ENCODE measurements around the gene SLC39A1.

DNA sequence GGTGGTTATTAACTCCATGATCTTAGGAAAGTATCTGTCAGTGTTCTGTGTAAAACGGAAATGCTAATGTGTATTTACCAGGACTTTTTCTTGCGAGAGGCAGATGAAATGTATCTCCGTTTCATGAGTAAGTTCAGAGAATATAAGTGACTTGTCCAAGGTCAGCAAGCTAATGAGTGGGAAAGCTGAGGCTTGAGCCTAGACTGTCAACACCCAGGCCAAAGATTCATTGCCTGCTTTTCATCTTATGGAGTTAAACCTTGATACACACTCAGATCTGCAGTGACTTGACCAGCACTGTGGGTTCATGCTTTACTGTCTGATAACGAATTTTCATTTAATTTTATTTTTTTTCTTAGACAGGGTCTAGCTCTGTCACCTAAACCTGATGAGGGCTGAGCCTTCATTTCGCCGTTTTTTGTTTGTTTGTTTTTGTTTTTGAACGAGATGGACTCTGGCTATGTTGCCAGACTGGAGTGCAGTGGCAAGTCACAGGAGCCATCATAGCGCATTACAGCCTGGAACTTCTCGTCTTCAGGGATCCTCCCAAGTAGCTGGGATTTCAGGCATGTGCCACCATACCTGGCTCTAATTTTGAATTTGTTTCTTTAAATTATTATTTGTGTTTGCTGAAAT is 15.1 kb upstream of the SLC39A1 start:
- TF ChIP-seq, protein P1, sequence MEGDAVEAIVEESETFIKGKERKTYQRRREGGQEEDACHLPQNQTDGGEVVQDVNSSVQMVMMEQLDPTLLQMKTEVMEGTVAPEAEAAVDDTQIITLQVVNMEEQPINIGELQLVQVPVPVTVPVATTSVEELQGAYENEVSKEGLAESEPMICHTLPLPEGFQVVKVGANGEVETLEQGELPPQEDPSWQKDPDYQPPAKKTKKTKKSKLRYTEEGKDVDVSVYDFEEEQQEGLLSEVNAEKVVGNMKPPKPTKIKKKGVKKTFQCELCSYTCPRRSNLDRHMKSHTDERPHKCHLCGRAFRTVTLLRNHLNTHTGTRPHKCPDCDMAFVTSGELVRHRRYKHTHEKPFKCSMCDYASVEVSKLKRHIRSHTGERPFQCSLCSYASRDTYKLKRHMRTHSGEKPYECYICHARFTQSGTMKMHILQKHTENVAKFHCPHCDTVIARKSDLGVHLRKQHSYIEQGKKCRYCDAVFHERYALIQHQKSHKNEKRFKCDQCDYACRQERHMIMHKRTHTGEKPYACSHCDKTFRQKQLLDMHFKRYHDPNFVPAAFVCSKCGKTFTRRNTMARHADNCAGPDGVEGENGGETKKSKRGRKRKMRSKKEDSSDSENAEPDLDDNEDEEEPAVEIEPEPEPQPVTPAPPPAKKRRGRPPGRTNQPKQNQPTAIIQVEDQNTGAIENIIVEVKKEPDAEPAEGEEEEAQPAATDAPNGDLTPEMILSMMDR (IDR thresholded peaks at IDR 0.05) = no peak
- TF ChIP-seq POLR2AphosphoS5 (IDR thresholded peaks at IDR 0.05; ENCODE audit: low read depth, low read length) = no peak
- TF ChIP-seq, protein P2, sequence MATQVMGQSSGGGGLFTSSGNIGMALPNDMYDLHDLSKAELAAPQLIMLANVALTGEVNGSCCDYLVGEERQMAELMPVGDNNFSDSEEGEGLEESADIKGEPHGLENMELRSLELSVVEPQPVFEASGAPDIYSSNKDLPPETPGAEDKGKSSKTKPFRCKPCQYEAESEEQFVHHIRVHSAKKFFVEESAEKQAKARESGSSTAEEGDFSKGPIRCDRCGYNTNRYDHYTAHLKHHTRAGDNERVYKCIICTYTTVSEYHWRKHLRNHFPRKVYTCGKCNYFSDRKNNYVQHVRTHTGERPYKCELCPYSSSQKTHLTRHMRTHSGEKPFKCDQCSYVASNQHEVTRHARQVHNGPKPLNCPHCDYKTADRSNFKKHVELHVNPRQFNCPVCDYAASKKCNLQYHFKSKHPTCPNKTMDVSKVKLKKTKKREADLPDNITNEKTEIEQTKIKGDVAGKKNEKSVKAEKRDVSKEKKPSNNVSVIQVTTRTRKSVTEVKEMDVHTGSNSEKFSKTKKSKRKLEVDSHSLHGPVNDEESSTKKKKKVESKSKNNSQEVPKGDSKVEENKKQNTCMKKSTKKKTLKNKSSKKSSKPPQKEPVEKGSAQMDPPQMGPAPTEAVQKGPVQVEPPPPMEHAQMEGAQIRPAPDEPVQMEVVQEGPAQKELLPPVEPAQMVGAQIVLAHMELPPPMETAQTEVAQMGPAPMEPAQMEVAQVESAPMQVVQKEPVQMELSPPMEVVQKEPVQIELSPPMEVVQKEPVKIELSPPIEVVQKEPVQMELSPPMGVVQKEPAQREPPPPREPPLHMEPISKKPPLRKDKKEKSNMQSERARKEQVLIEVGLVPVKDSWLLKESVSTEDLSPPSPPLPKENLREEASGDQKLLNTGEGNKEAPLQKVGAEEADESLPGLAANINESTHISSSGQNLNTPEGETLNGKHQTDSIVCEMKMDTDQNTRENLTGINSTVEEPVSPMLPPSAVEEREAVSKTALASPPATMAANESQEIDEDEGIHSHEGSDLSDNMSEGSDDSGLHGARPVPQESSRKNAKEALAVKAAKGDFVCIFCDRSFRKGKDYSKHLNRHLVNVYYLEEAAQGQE (IDR thresholded peaks at IDR 0.05; ENCODE audit: insufficient read depth in 1 of 2, low read depth in 2 of 2, low read length in 1 of 2) = no peak
